ENCODE results near the gene NFAT5. TPM values are rescaled to one million over a fixed set of nuclear protein-coding genes. Genes with fewer than 3 reads are reported as not detected.

NFAT5 gene
- polyA plus RNA-seq, 3 donors from 2014 or later, result 5.4 to 17.5 (median 7.9) TPM

- H3K27me3 Mint-ChIP-seq (ENCODE audit: low read depth in 3 of 3), result peaks cover 0 to 2% (median 0%) of the 10 kb centered on the region in 3 donors
- H3K4me1 Mint-ChIP-seq, result peaks cover 28 to 73% of the 10 kb centered on the region in 2 donors
- peak overlapping the region in 2 of 6 donors; percentile 40 to 63 for H3K27ac Mint-ChIP-seq
- no peaks in the 10 kb centered on the region for H3K9me3 Mint-ChIP-seq
- no peak for DNase-seq
- no peak overlapping the region for H3K4me3 Mint-ChIP-seq
- H3K36me3 Mint-ChIP-seq, result peaks cover 0 to 4% (median under 1%) of the 10 kb centered on the region in 3 donors
These were observed 24.8 kb downstream of the NFAT5 start for GRCh38 chr16:69590590-69590989.

GRCh38 chr16:69593751-69594255 is 28.0 kb downstream of the NFAT5 start:
- H3K4me3 Mint-ChIP-seq, result no peak overlapping the region
- H3K9me3 Mint-ChIP-seq, result no peaks in the 10 kb centered on the region
- peaks cover 0 to 1% (median 0%) of the 10 kb centered on the region in 3 donors for H3K27me3 Mint-ChIP-seq (ENCODE audit: low read depth in 3 of 3)
- no peak for DNase-seq
- peaks cover 27 to 71% of the 10 kb centered on the region in 2 donors for H3K4me1 Mint-ChIP-seq
- H3K36me3 Mint-ChIP-seq, result no peaks in the 10 kb centered on the region
- H3K27ac Mint-ChIP-seq, result no peak overlapping the region

GRCh38 chr16:69595127-69596036 is 29.6 kb downstream of the NFAT5 start:
- H3K36me3 Mint-ChIP-seq, result no peaks in the 10 kb centered on the region
- H3K27ac Mint-ChIP-seq, result peak overlapping the region in 3 of 6 donors; percentile 2 to 65 (median 58)
- H3K27me3 Mint-ChIP-seq (ENCODE audit: low read depth in 3 of 3), result peaks cover 0 to 1% (median 0%) of the 10 kb centered on the region in 3 donors
- H3K4me3 Mint-ChIP-seq, result peak overlapping the region in 1 of 5 donors; percentile 68
- no peak for DNase-seq
- no peaks in the 10 kb centered on the region for H3K9me3 Mint-ChIP-seq
- peaks cover 40 to 70% of the 10 kb centered on the region in 2 donors for H3K4me1 Mint-ChIP-seq

- no peak for DNase-seq
- peak overlapping the region in 1 of 5 donors; percentile 41 for H3K4me3 Mint-ChIP-seq
These were observed 31.0 kb downstream of the NFAT5 start for GRCh38 chr16:69596801-69597200.

GRCh38 chr16:69598045-69598444 is 32.3 kb downstream of the NFAT5 start:
- Mint-ChIP-seq H3K27me3 (ENCODE audit: low read depth in 3 of 3) (peaks cover 0 to 1% (median 0%) of the 10 kb centered on the region in 3 donors), H3K4me3 (no peak overlapping the region), H3K9me3 (no peaks in the 10 kb centered on the region)

More at GRCh38 chr16:69596801-69597200, 31.0 kb downstream of the NFAT5 start:
- H3K4me1 Mint-ChIP-seq, result peaks cover 38 to 70% of the 10 kb centered on the region in 2 donors
- H3K27me3 Mint-ChIP-seq (ENCODE audit: low read depth in 3 of 3), result peaks cover 0 to 1% (median 0%) of the 10 kb centered on the region in 3 donors
- no peak overlapping the region for H3K27ac Mint-ChIP-seq
- no peaks in the 10 kb centered on the region for H3K36me3 Mint-ChIP-seq
- no peaks in the 10 kb centered on the region for H3K9me3 Mint-ChIP-seq

GRCh38 chr16:69599731-69600130 is 34.0 kb downstream of the NFAT5 start:
- Mint-ChIP-seq H3K4me1 (peaks cover 42 to 69% of the 10 kb centered on the region in 2 donors), H3K9me3 (no peaks in the 10 kb centered on the region), H3K27me3 (ENCODE audit: low read depth in 3 of 3) (peaks cover 0 to 1% (median 0%) of the 10 kb centered on the region in 3 donors), H3K27ac (peak overlapping the region in 2 of 6 donors; percentile 9 to 78), H3K4me3 (no peak overlapping the region), H3K36me3 (no peaks in the 10 kb centered on the region)
- no peak for DNase-seq

More at GRCh38 chr16:69598045-69598444, 32.3 kb downstream of the NFAT5 start:
- Mint-ChIP-seq H3K36me3 (no peaks in the 10 kb centered on the region), H3K27ac (no peak overlapping the region), H3K4me1 (peaks cover 36 to 66% of the 10 kb centered on the region in 2 donors)
- no peak for DNase-seq

- H3K27ac Mint-ChIP-seq, result peak overlapping the region in 1 of 6 donors; percentile 9
- peaks cover 0 to 1% (median 0%) of the 10 kb centered on the region in 3 donors for H3K27me3 Mint-ChIP-seq (ENCODE audit: low read depth in 3 of 3)
- peaks cover 40 to 66% of the 10 kb centered on the region in 2 donors for H3K4me1 Mint-ChIP-seq
- H3K9me3 Mint-ChIP-seq, result no peaks in the 10 kb centered on the region
- H3K36me3 Mint-ChIP-seq, result no peaks in the 10 kb centered on the region
- no peak overlapping the region for H3K4me3 Mint-ChIP-seq
- no peak for DNase-seq
These were observed 34.4 kb downstream of the NFAT5 start for GRCh38 chr16:69600202-69600601.

GRCh38 chr16:69601250-69601649 is 35.5 kb downstream of the NFAT5 start:
- no peak for DNase-seq
- H3K36me3 Mint-ChIP-seq, result no peaks in the 10 kb centered on the region
- peaks cover 34 to 60% of the 10 kb centered on the region in 2 donors for H3K4me1 Mint-ChIP-seq
- H3K4me3 Mint-ChIP-seq, result no peak overlapping the region
- H3K27me3 Mint-ChIP-seq (ENCODE audit: low read depth in 3 of 3), result peaks cover 0 to 1% (median 0%) of the 10 kb centered on the region in 3 donors
- no peak overlapping the region for H3K27ac Mint-ChIP-seq
- no peaks in the 10 kb centered on the region for H3K9me3 Mint-ChIP-seq

- H3K27me3 Mint-ChIP-seq (ENCODE audit: low read depth in 3 of 3), result peaks cover 0 to 1% (median 1%) of the 10 kb centered on the region in 3 donors
- H3K4me1 Mint-ChIP-seq, result peaks cover 39 to 71% of the 10 kb centered on the region in 2 donors
- no peaks in the 10 kb centered on the region for H3K36me3 Mint-ChIP-seq
- no peaks in the 10 kb centered on the region for H3K9me3 Mint-ChIP-seq
- no peak overlapping the region for H3K27ac Mint-ChIP-seq
- H3K4me3 Mint-ChIP-seq, result no peak overlapping the region
- no peak for DNase-seq
These were observed 41.2 kb downstream of the NFAT5 start for GRCh38 chr16:69606985-69607384.

GRCh38 chr16:69607674-69608073 is 41.9 kb downstream of the NFAT5 start:
- peaks cover 0 to 1% (median 1%) of the 10 kb centered on the region in 3 donors for H3K27me3 Mint-ChIP-seq (ENCODE audit: low read depth in 3 of 3)
- H3K27ac Mint-ChIP-seq, result peak overlapping the region in 3 of 6 donors; percentile 2 to 29 (median 4)
- DNase-seq, result no peak
- peaks cover 45 to 78% of the 10 kb centered on the region in 2 donors for H3K4me1 Mint-ChIP-seq
- H3K9me3 Mint-ChIP-seq, result no peaks in the 10 kb centered on the region
- no peaks in the 10 kb centered on the region for H3K36me3 Mint-ChIP-seq
- H3K4me3 Mint-ChIP-seq, result no peak overlapping the region

- DNase-seq, result no peak
- Mint-ChIP-seq H3K27me3 (ENCODE audit: low read depth in 3 of 3) (peaks cover 0 to 4% (median 1%) of the 10 kb centered on the region in 3 donors), H3K27ac (peak overlapping the region in 1 of 6 donors; percentile 53), H3K9me3 (no peaks in the 10 kb centered on the region), H3K4me3 (no peak overlapping the region), H3K36me3 (no peaks in the 10 kb centered on the region), H3K4me1 (peaks cover 58 to 81% of the 10 kb centered on the region in 2 donors)
These were observed 44.6 kb downstream of the NFAT5 start for GRCh38 chr16:69610356-69610755.

- H3K4me1 Mint-ChIP-seq, result peaks cover 62 to 87% of the 10 kb centered on the region in 2 donors
- peak overlapping the region in 3 of 6 donors; percentile 5 to 36 (median 29) for H3K27ac Mint-ChIP-seq
- H3K9me3 Mint-ChIP-seq, result no peaks in the 10 kb centered on the region
- H3K27me3 Mint-ChIP-seq (ENCODE audit: low read depth in 3 of 3), result peaks cover 0 to 6% (median 1%) of the 10 kb centered on the region in 3 donors
- no peaks in the 10 kb centered on the region for H3K36me3 Mint-ChIP-seq
- DNase-seq, result no peak
- H3K4me3 Mint-ChIP-seq, result no peak overlapping the region
These were observed 45.4 kb downstream of the NFAT5 start for GRCh38 chr16:69611103-69611640.

- H3K27ac Mint-ChIP-seq, result peak overlapping the region; percentile 7 to 84 (median 28)
- peak overlapping the region in 2 of 5 donors; percentile 0 to 5 for H3K4me3 Mint-ChIP-seq
These were observed 47.8 kb downstream of the NFAT5 start for GRCh38 chr16:69613378-69614154.

More at GRCh38 chr16:69613378-69614154, 47.8 kb downstream of the NFAT5 start:
- Mint-ChIP-seq H3K9me3 (no peaks in the 10 kb centered on the region), H3K4me1 (peaks cover 55 to 78% of the 10 kb centered on the region in 2 donors), H3K36me3 (no peaks in the 10 kb centered on the region), H3K27me3 (ENCODE audit: low read depth in 3 of 3) (peaks cover 0 to 6% (median 1%) of the 10 kb centered on the region in 3 donors)
- DNase-seq, result no peak

Measured in immature natural killer cell (primary cell).